HEK293 (cell line): ENCODE data around the gene TESK2.

ENCODE experiments used
- CTCF ChIA-PET: fragments of 350-600 bp; formaldehyde crosslinking; extraction: SDS; loops from one replicate; lab custom pipeline; 2021; ENCODE audit warnings: antibody characterized with exemption; lab: Yijun Ruan, JAX
- POLR2A ChIA-PET: fragments of 300-600 bp; formaldehyde crosslinking; extraction: SDS; loops from one replicate; lab custom pipeline; 2020; ENCODE audit warnings: antibody characterized with exemption, inconsistent platforms; lab: Yijun Ruan, JAX
- H3K27ac ChIP-seq: fragments of 200-500 bp; sonication (Bioruptor generic); 2 replicates; pipeline ENCODE4 v1.5.1; 2014; ENCODE audit warnings: low read depth, low read length, control low read depth, inconsistent platforms; ENCODE audit errors: extremely low read depth
- H3K36me3 ChIP-seq, 2 experiments: fragments of 200-500 bp in 1 of 2; sonication (Bioruptor generic) in 1 of 2; 1 replicate in 1 of 2; 2 replicates in 1 of 2; pipeline ENCODE4 v1.5.1; 2014 to 2017; ENCODE audit warnings: inconsistent platforms in 2 of 2, low read length in 2 of 2; ENCODE audit not compliant: control insufficient read depth in 2 of 2, insufficient read depth in 1 of 2
- H3K4me1 ChIP-seq: fragments of 200-500 bp; sonication (Bioruptor generic); 2 replicates; pipeline ENCODE4 v1.5.1; 2014; ENCODE audit warnings: mild to moderate bottlenecking, low read length, inconsistent platforms; ENCODE audit not compliant: control insufficient read depth, insufficient read depth
- H3K4me3 ChIP-seq: 2 replicates; pipeline ENCODE4 v1.5.1; 2011; ENCODE audit warnings: low read depth, mild to moderate bottlenecking, control low read depth, low read length, moderate library complexity
- H3K9me3 ChIP-seq: fragments of 200-500 bp; sonication (Bioruptor generic); 2 replicates; pipeline ENCODE4 v1.5.1; 2014; ENCODE audit warnings: low read depth, low read length, inconsistent platforms; ENCODE audit not compliant: control insufficient read depth, insufficient read depth
- HOXA7 ChIP-seq: sonication (generic); formaldehyde crosslinking; IDR thresholded peaks from 2 replicates; pipeline ENCODE4 v1.8.1; 2022; ENCODE audit warnings: missing genetic modification reagents, borderline replicate concordance
- INSM2 ChIP-seq: fragments of 450-650 bp; formaldehyde crosslinking; IDR thresholded peaks from 2 replicates; pipeline ENCODE4 v1.5.1; 2016; ENCODE audit warnings: missing biosample characterization, missing genetic modification characterization
- SCRT1 ChIP-seq: fragments of 450-650 bp; formaldehyde crosslinking; IDR thresholded peaks from 2 replicates; pipeline ENCODE4 v1.5.1; 2016; ENCODE audit warnings: missing biosample characterization, missing genetic modification characterization, borderline replicate concordance
- SP2 ChIP-seq: fragments of 450-650 bp; formaldehyde crosslinking; IDR thresholded peaks from 2 replicates; pipeline ENCODE4 v1.5.1; 2016; ENCODE audit warnings: missing biosample characterization, missing genetic modification characterization
- ZNF146 ChIP-seq: fragments of 450-650 bp; formaldehyde crosslinking; IDR thresholded peaks from 2 replicates; pipeline ENCODE4 v1.5.1; 2016; ENCODE audit warnings: missing biosample characterization, missing genetic modification characterization
- ZNF211 ChIP-seq: fragments of 450-650 bp; formaldehyde crosslinking; IDR thresholded peaks from 2 replicates; pipeline ENCODE4 v1.5.1; 2016; ENCODE audit warnings: low read depth, missing biosample characterization, missing genetic modification characterization
- ZNF394 ChIP-seq: fragments of 450-650 bp; formaldehyde crosslinking; IDR thresholded peaks from 2 replicates; pipeline ENCODE4 v1.5.1; 2016; ENCODE audit warnings: missing biosample characterization, missing genetic modification characterization, mild to moderate bottlenecking, moderate library complexity, borderline replicate concordance
- ZNF600 ChIP-seq: fragments of 450-650 bp; formaldehyde crosslinking; IDR thresholded peaks from 2 replicates; pipeline ENCODE4 v1.5.1; 2016; ENCODE audit warnings: missing biosample characterization, missing genetic modification characterization
- ZNF610 ChIP-seq: fragments of 450-650 bp; formaldehyde crosslinking; IDR thresholded peaks from 2 replicates; pipeline ENCODE4 v1.5.1; 2016; ENCODE audit warnings: missing biosample characterization, missing genetic modification characterization, borderline replicate concordance
- ZNF621 ChIP-seq: fragments of 450-650 bp; formaldehyde crosslinking; IDR thresholded peaks from 2 replicates; pipeline ENCODE4 v1.5.1; 2017; ENCODE audit warnings: missing biosample characterization, missing genetic modification characterization
- ZXDB ChIP-seq: fragments of 450-650 bp; formaldehyde crosslinking; IDR thresholded peaks from 2 replicates; pipeline ENCODE4 v1.5.1; 2016; ENCODE audit warnings: missing biosample characterization, missing genetic modification characterization
- TF ChIP-seq, protein P1 (sequence below): fragments of 450-650 bp; formaldehyde crosslinking; IDR thresholded peaks from 2 replicates; pipeline ENCODE4 v1.5.1; 2016; ENCODE audit warnings: missing biosample characterization, missing genetic modification characterization

Gene TESK2

GRCh38 chr1:45510036-45510971 lies 19.3 kb upstream of the TESK2 start:
- no peaks in the 10 kb centered on the region for H3K4me1 ChIP-seq
- no peaks in the 10 kb centered on the region for H3K9me3 ChIP-seq
- no peak overlapping the region for H3K27ac ChIP-seq
- TF ChIP-seq ZNF394 (0 out of 2 replicates have a peak, but pooled peaks have one; percentile 21), ZXDB (tag by site-specific recombination) (no peak)
- CTCF ChIA-PET, result interaction anchor here (0.6 to 4.2 kb wide), 4 partner anchors 10 to 93 kb away, joined by 4 to 90 read pairs (median 18); partner anchors contain the start of genes CCDC163, MMACHC and PRDX1
- H3K4me3 ChIP-seq, result no peak overlapping the region
- H3K36me3 ChIP-seq, result peaks cover 29 to 82% of the 10 kb centered on the region in 2 experiments
- POLR2A ChIA-PET, result interaction anchor here (1.6 to 7.0 kb wide), 4 partner anchors 10 to 59 kb away, joined by 3 to 66 read pairs (median 13); partner anchors contain the start of genes AKR1A1, CCDC163, MMACHC and PRDX1

GRCh38 chr1:45508295-45509151 lies 17.6 kb upstream of the TESK2 start:
- no peak overlapping the region for H3K27ac ChIP-seq
- TF ChIP-seq HOXA7 (CRISPR knock-in tag), result no peak
- peak; percentile 31; the same call in 1 of the 2 replicates for TF ChIP-seq SP2 (tag by site-specific recombination)
- TF ChIP-seq ZNF211, result no peak
- TF ChIP-seq, protein P1, sequence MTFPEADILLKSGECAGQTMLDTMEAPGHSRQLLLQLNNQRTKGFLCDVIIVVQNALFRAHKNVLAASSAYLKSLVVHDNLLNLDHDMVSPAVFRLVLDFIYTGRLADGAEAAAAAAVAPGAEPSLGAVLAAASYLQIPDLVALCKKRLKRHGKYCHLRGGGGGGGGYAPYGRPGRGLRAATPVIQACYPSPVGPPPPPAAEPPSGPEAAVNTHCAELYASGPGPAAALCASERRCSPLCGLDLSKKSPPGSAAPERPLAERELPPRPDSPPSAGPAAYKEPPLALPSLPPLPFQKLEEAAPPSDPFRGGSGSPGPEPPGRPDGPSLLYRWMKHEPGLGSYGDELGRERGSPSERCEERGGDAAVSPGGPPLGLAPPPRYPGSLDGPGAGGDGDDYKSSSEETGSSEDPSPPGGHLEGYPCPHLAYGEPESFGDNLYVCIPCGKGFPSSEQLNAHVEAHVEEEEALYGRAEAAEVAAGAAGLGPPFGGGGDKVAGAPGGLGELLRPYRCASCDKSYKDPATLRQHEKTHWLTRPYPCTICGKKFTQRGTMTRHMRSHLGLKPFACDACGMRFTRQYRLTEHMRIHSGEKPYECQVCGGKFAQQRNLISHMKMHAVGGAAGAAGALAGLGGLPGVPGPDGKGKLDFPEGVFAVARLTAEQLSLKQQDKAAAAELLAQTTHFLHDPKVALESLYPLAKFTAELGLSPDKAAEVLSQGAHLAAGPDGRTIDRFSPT (tag by site-specific recombination), result 0 out of 2 replicates have a peak, but pooled peaks have one; percentile 17
- TF ChIP-seq ZNF621, result no peak
- TF ChIP-seq INSM2 (tag by site-specific recombination), result no peak
- TF ChIP-seq, all 188 proteins: peak for 2
- ChIA-PET CTCF (interaction anchor here (0.6 to 0.7 kb wide), 2 partner anchors 9 to 129 kb away, joined by 3 read pairs; partner anchors contain the start of genes CCDC163 and MMACHC), POLR2A (interaction anchor here (0.8 to 7.0 kb wide), 4 partner anchors 9 to 169 kb away, joined by 3 to 66 read pairs (median 4); partner anchors contain the start of genes CCDC163, MMACHC, MUTYH and PRDX1)
- Histone ChIP-seq H3K4me1 (no peaks in the 10 kb centered on the region), H3K36me3 (peaks cover 21 to 67% of the 10 kb centered on the region in 2 experiments), H3K4me3 (no peak overlapping the region), H3K9me3 (no peaks in the 10 kb centered on the region)

GRCh38 chr1:45507893-45508292 lies 16.9 kb upstream of the TESK2 start:
- Histone ChIP-seq H3K4me1 (no peaks in the 10 kb centered on the region), H3K36me3 (peaks cover 21 to 63% of the 10 kb centered on the region in 2 experiments), H3K4me3 (no peak overlapping the region), H3K27ac (no peak overlapping the region), H3K9me3 (no peaks in the 10 kb centered on the region)
- TF ChIP-seq ZNF600 (tag by site-specific recombination) (peak; percentile 46; the same call in 1 of the 2 replicates), SCRT1 (tag by site-specific recombination) (no peak), ZNF610 (no peak), ZNF146 (tag by site-specific recombination) (0 out of 2 replicates have a peak, but pooled peaks have one; percentile 43)
- ChIA-PET POLR2A (interaction anchor here (0.8 to 7.0 kb wide), 4 partner anchors 8 to 168 kb away, joined by 3 to 66 read pairs (median 4); partner anchors contain the start of genes CCDC163, MMACHC, MUTYH and PRDX1), CTCF (interaction anchor here (0.6 kb wide), 1 partner anchor 8 kb away, joined by 3 read pairs; the partner anchor contains the start of genes CCDC163 and MMACHC)
